Colon (tissue), 2 donors: ENCODE data around the gene DCUN1D2.
"Not testable (repeated sequence)": the region's sequence is repeated elsewhere in the genome, so short reads cannot be mapped to it uniquely, and the experiment has no call there.

Experiments
- FAIRE-seq: peaks from 2 replicates; lab custom pipeline; 2012; peaks lifted over from hg19 to GRCh38; lab: Jason Lieb, UNC
- donor health status: control.
- donor health status: control.

DCUN1D2 gene

DNA sequence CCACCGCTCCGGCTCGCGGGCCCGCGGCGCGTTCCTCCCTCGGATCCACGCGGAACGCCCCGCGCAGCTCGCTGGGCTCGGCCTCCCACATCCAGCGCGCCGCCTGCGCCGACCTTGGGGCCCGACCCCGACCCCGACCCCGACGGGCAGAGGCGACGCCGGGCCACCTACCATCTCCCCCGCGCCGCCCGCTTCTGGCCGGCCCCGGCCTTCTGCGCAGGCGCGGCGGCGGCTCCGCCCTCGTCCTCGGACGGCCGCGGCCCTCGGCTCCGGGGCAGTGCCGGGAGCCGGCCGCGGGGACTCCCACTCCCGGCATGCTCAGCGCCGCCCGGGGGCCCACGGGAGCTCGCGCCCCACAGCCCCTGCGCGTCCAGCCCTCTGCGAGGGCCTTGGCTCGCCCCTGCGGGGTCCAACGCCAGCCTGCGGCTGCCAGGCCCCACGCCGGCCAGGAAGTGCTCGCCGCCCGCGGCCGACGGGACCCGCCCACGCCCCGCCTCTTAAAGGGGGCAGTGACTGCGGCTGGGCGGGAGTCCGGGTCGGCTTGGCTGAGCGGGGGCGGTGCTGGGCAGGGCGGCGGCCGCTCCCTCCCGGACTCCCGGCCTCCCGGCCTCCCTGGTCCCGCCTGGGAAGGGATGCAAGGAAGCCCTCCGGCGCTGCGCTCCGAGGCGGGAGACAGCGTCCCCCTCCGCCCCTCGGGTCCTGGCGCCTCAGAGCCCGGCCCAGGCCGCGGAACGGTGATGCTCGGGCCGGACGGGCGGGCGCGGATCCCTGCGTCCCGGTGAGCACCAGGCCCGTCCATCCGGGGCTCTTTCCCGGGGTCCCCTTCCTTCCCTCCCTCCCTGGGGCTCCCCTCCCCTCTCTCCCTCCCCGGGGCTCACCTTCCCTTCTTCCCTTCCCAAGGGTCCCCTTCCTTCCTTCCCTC lies at the start of gene DCUN1D2:
Gene DCUN1D2 (minus strand): TSS at position 216 of the 922 bp plus-strand sequence. CDS start 42 bp downstream, at position 174.
- no peak for FAIRE-seq

DNA sequence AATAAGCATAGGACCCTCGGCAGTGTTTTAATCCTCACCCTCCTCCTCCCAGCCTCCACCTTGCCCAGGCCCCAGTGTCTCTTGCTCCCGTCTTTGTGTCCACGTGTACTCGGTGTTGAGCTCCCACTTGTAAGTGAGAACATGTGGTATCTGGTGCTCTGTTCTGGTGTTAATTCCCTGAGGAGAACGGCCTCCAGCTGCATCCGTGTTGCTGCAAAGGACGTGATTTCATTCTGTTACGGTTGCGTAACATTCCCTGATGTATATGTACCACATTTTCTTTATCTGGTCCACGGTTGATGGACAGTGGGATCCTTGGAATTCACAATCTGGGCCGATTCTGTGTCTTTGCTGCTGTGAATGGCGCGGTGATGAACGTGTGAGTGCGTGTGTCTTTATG lies 49.3 kb upstream of the DCUN1D2 start:
- FAIRE-seq = no peak

DNA sequence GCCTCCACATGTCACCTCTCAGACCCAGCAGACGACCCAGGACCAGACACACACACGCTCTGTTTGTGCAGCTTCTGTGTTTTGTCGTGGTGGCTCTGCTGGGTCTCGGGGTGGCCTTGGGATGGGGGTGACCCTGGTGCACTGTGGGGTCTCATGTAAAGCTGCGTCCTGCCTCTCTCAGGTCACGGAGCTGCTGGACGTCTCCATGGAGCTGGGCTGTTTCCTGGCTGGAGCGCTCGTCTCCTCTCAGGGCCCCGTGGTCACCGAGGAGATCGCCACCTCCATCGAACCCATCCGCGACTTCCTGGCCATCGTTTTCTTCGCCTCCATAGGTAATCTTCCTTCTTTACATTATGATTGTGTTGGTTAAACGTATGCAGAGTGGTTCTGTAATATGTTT lies 48.7 kb upstream of the DCUN1D2 start:
- no peak for FAIRE-seq

DNA sequence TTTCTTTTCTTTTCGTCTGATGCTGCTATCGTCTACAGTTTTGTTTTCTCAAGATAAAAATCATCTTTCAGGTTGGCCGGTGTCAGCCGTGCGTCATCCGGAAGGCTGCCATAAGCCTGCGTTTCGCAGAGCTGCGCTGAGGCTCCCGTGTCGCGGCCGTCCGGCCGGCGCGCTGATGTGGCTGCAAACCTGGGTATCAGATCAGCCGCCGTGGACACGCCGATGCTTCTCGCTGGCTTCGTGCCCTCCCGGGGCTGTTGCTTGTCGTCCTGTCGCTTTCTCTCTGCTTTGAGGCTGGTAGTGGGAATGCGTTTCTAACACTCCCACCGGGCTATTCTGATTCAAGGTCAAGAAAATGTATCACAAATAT lies 48.2 kb upstream of the DCUN1D2 start:
- no peak for FAIRE-seq

DNA sequence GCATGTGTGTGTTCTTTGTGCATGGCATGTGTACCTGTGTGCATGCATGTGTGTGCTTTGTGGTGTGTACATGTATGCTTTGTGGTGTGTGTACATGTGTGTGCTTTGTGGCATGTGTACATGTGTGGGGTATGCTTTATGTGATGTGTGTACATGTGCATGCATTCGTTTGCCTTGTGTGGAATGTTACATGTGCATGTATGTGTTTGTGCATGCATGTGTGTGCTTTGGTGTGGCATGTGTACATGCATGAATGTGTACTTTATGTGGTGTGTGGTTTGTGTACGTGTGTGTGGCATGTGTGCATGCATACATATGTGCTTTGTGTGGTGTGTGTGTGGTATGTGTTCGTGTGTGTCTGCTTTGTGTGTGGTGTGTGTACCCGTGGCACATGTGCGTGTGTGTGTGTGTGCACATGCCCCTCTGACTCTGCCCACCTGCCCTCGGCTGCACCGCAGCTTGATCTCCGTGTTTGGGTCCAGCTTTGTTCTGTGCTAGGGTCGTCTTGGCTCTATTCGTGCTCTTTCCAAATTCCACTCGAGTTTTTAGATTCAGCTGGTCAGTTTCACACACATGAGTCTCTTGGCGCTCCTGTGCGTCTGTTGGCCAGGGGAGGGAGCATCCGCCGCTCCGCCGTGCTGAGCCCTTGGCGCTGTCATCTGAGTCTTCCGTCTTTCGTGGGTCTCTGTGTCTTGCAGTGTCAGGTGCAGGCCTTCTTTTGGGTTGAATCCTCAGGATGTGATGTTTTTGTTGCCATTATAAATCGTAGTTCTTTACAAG lies 47.6 kb upstream of the DCUN1D2 start:
- FAIRE-seq = no peak

DNA sequence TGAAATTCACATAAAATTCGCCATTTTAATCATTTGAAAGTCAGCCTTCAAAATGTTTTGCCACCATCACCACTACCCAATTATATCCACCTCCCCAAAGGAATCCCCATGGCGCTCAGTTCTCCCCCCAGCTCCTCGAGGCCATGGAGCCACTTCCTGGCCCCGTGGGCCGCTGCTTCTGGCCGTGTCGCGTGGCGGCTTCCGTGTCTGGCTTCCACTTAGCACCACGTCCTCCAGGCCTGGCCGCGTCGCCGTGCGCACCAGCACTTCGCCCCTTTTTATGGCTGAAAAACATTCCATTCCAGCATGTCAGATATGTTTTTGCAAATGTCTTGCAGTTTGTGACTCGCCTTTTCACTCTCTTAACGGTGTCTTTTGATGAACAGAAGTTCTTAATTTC lies 46.7 kb upstream of the DCUN1D2 start:
- FAIRE-seq = no peak

DNA sequence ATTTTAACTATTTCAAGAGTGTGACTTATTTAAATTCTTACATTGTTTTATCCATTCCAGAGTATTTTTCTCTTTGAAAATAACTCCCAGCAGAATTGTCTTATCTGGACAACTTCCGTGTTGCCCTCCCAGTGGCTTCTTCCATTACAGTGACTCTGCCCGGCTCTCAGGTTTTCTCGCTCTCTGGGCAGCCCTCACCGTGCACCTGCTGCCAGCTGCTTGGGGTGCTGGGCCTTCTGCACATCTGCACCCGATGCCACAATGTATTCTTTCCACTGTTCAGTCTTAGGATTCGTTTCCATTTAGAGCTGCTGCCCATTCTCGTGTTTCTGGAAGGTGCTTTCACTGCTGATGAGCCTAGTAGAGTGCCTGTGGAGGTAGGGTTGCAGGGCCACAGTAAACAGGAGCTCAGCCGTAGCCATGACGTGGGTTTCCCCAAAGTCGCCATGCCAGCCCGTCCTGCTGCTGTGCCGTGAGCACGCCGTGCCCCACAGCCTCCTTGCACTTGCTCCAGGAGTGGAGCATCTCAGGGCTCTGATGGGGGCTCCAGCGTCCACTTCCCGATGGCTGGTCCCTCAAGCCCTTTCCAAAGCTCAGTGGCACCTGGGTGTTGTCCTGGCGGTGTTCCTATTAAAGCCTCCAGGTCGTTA lies 46.1 kb upstream of the DCUN1D2 start:
- FAIRE-seq = no peak

DNA sequence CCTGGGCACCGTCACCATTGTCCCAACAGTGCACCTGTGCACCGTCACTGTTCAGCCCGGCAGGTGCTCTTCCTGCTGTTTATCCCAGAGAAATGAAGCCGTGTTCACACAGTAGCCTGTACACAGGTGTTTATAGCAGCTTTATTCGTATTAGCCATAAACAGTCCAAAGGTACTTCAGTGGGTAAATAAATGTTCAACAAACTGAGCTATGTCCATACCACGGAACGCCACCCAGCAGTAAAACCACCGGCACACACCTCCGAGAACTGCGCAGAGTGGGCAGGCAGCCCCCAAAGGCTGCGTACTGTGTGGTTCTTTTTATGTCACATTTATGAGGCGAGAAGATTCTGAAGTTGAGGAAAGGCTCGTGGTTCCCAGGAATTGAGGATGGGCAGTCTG lies 44.9 kb upstream of the DCUN1D2 start:
- FAIRE-seq = no peak

DNA sequence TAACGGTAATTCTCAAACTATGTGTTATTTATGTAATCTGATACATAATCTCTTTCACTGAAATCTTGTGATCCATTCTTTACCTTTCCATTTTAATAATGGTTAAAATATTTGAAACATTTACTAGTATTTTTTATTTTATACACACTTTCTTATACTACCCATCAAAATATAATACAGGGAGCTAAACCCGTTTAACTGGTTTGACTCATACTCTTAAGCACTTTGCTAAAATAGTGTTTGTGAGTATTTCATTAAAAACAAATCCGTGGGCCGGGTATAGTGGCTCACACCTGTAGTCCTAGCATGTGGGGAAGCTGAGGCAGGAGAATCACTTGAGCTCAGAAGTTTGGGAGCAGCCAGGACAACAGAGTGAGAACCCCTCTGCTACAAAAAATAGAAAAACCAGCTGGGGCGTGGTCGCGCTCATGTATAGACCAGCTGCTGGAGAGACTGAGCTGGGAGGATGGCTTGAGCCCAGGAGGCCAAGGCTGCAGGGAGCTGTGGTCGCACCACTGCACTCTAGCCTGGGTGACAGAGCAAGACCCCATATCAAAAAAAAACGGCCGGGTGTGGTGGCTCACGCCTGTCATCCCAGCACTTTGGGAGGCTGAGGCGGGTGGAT lies 43.8 kb upstream of the DCUN1D2 start:
- no peak for FAIRE-seq

DNA sequence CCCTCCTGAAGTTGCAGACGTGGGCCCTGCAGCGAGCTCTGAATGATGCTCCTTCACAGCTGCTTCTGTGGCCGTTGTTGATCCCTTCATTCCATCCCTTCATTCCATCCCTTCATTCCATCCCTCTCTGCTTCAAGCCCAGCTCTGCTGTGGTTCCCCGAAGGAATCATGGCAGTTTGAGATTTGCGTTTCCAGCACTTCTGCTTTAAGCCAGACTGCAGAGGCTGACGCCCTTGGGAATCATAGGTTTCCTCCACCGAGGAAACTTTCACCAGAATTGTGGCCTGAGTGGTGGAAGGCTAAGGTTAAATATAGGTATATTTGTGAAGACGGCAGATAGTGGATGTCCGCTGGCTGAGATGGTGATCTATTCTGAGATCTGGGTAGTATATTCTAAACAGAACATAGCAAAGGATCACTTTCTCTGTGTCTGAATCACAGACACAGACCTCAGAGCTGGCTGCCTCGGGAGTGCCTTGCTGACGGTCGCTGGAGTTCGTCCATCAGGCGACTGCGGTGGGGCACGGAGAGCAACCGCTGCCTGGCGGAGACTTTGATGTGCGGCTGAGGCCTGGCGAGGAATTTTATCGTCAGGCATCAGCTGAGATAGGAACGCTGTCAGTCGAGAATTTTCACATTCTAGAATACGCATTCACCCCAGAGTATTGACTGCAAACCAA lies 42.8 kb upstream of the DCUN1D2 start:
- FAIRE-seq = no peak

DNA sequence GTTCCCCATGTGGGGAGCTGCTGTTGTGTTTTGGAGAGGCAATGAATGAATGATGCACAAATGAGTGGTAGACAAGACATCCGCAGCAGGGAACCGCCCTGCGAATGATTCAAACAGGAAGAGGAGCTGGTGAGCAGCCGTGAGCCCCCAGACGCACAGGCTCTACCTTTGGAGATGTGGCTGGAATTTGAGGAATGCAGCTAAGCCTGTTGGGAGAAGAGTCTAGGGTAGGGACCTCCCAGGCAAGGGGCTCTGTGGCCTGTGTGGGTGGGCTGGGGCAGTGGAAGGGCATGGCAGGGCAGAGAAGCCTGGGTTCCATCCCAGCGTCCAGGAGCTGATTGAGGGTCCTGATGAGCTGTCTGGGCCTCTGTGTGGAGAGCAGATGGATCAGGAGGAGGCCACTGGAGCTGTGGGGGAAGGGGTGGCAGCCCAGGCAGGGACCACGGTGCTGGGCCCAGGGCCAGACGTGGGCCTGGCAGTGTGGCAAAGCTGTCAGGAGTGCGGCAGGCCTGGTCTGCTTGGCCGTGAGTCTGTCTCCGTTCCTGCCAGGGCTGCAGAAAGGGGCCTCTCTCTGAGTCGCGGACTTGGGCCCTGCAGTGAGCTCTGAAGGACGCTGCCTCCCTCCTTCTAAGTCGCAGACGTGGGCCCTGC lies 41.8 kb upstream of the DCUN1D2 start:
- FAIRE-seq = no peak

DNA sequence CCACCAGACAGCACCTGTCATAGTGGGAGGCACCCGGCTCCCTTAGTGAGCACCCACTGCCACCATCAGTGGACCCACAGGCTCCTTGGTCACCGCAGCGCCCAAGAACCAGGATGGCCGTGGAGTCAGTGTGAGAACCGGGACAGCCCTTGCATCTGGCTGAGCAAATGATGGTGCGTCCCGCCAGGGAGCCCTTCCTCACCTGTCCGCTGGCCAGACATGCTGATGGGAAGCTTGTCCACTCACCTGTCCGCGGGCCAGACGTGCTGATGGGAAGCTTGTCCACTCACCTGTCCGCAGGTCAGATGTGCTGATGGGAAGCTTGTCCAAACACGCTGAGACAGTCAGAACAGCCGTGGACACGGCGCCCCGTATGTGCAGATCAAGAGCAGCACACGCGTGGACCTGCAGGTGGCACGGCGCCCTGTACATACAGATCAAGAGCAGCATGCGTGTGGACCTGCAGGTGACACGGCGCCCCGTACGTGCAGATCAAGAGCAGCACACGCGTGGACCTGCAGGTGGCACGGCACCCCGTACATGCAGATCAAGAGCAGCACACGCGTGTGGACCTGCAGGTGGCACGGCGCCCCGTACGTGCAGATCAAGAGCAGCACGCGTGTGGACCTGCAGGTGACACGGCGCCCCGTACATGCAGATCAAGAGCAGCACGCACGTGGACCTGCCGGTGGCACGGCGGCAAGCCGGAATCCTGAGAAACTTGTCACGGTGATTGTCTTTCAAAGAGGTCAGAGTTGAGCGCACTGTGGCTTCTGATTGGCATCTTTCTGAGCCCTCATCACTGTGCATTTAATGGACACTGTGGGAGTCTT lies 40.7 kb upstream of the DCUN1D2 start:
- no peak for FAIRE-seq

DNA sequence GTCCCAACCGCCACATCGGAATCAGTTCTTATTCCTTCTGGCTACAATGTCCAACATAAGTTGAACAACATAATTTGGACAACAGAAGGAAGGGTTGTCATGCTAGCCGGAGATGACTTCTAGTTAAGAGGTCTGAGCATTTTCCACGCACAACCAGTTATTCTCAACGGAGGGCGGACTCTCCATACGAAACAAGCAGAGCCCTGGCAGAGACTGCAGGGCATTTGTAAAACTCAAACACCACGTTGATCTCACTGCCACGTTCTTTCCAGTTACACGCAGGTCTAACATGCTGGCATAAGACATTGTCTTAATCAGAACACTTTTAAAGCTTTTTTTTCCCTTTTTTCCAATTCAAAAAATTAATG lies 38.3 kb upstream of the DCUN1D2 start:
- FAIRE-seq = no peak

DNA sequence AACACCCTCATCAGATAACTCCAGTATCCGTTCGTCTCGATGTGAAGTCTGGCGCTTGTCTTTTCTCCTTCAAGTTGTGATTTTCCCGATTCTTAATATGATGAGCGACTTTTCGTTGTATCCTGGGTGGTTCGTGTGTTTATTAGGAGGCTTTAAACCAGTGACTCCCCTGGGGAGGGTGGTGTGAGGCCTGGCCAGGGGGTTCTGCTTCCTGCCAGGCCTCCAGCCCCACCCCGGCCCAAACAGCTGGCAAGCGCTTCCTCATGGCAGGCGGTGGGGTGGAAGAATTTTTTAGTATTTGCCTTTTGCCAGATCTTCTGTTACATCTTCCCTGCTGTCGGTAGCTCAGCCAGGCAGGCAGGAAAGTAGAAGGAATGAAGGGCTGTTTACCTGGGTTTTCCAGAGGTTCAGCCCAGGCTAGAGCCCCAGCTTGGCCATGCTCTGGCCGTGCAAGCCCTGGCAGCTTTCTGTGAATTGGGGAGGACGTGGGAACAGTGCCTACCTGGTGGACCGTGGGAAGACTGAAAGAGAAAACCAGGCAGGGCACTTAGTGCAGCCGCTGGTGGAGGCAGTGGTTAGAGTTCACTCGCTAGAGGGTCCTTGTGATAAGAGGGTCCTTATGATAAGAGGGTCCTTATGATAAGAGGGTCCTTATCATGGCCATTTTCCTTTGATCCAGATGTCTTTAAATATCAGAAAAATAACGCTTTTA lies 37.7 kb upstream of the DCUN1D2 start:
- no peak for FAIRE-seq

DNA sequence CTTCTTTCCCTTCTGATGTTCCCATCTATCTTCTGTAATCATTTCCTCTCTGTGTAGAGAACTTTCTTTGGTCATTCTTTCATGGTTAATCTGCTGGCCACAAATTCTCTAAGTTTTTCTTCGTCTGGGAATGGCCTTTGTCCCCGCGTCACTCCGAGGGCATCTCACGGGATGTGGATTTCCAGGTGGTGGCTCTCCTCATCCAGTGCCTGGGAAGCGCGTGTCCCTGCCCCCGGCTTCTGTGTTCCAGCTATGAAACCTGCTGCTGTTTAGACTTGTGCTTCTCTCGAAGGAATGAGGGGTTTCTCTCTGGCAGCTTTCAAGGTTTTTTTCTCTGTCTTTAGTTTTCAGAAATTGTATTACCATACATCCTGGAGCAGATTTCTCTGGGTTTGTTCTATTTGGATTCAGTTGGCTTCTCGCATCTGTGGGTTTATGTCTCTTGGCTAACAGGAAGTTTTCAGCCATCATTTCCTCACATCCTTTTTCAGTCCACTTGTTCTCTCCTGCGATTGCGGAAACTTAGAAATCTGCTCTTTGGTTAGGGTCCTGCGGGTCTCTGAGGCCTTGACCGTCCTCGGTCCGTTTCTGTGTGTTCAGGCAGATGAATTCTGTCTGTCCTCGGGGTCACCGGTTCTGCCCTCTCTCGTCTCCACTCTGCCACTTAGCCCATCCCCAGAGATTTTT lies 36.9 kb upstream of the DCUN1D2 start:
- no peak for FAIRE-seq

DNA sequence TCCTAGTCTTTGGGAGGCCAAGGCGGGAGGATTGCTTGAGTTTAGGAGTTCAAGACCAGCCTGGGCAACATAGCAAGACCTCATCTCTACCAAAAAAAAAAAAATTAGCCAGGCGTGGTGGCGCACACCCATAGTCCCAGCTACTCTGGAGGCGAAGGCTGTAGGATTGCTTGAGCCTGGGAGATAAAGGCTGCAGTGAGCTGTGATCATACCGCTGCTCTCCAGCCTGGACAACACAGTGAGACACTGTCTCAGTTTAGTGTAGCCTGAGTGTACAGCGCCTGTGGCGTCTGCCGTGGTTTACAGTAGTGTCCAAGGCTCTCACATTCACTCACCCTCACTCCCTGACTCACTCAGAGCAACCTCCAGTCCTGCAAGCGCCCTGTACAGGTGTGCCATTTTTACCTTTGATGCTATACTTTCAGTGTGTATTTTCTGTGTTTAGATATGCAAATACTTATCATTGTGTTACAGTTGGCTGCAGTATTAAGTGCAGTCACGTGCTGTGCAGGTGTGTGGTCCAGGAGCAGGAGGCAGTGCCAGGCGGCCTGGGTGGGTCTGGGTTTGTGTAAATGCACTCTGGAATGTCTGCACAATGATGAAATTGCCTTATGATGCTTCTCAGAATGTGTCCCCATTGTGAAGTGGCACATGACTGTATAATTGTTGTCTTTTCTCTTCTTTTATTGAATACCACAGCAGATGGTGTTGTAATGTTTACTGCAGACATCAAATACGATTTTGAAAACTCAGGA lies 36.1 kb upstream of the DCUN1D2 start:
- FAIRE-seq = no peak

DNA sequence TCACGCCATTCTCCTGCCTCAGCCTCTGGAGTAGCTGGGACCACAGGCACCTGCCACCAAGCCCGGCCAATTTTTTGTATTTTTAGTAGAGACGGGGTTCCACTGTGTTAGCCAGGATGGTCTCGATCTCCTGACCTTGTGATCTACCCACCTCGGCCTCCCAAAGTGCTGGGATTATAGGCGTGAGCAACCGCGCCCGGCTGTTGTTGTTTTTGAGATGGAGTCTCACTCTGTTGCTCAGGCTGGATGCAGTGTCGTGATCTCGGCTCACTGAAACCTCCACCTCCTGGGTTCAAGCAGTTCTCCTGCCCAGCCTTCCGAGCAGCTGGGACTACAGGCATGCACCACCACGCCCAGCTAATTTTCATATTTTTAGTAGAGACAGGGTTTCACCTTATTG lies 31.9 kb upstream of the DCUN1D2 start:
- FAIRE-seq = not testable (repeated sequence)

DNA sequence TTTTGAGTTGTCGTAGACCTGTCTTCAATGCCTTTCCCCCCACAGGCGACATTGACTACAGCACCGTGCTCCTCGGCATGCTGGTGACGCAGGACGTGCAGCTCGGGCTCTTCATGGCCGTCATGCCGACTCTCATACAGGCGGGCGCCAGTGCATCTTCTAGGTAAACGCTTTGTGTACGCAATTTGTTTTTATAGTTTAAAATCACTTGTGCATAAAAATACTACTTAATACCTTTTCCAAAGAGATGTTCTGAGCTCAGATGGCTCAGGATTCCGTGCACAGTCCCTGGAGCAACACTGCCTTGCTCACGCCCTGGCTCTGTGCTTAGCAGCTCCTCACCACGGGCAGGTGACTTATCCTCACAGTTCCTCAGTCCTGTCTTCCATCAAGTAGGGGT lies 30.1 kb upstream of the DCUN1D2 start:
- FAIRE-seq = no peak
